SIG-M5 treated with dmso at 0.1 percent for 504 hours (cell line): ENCODE results near the gene TMUB1.

Experiments used
- DNase-seq: peaks from one replicate; lab custom pipeline; 2025; ENCODE audit not compliant: unreplicated experiment; lab: John Stamatoyannopoulos, UW

The TMUB1 gene

DNA sequence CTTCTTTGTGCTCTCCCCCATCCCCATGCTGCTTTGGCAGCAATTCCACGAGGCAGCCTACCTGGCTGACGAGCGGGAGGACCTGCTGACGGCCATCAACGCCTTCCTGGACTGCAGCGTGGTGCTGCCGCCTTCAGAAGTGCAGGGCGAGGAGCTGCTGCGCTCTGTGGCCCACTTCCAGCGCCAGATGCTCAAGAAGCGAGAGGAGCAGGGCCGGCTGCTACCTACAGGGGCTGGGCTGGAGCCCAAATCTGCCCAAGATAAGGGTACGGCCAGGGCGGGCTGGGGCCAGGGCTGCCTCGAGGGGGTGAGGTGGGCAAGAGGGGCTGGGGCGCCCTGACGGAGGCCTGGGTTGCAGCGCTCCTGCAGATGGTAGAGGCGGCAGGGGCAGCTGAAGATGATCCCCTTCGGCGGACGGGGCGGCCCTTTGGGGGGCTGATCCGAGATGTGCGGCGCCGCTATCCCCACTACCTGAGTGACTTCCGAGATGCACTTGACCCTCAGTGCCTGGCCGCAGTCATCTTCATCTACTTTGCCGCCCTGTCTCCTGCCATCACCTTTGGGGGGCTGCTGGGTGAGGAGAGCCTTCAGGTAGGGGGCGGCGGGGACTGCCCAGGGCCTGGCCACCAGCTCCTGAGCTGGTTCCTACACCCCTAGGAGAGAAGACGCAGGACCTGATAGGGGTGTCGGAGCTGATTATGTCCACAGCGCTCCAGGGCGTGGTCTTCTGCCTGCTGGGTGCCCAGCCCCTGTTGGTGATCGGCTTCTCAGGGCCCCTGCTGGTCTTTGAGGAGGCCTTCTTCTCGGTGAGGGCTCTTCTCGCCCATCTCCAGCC, 12.0 kb downstream of the TMUB1 start:
- DNase-seq, result no peak

DNA sequence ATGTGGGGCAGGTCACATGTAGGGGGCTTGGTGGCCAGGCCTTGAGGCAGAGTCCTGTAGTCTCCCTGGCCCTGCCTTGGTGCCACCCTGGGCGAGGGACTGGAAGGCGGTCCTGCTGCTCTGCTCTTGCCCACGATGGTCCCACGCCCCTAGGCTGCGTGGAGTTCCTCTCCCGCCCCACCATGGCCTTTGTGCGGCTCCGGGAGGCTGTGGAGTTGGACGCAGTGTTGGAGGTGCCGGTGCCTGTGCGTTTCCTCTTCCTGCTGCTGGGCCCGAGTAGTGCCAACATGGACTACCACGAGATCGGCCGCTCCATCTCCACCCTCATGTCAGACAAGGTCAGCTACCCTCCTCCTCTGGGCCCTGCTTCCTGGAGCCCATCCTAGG, 12.7 kb downstream of the TMUB1 start:
- no peak for DNase-seq

DNA sequence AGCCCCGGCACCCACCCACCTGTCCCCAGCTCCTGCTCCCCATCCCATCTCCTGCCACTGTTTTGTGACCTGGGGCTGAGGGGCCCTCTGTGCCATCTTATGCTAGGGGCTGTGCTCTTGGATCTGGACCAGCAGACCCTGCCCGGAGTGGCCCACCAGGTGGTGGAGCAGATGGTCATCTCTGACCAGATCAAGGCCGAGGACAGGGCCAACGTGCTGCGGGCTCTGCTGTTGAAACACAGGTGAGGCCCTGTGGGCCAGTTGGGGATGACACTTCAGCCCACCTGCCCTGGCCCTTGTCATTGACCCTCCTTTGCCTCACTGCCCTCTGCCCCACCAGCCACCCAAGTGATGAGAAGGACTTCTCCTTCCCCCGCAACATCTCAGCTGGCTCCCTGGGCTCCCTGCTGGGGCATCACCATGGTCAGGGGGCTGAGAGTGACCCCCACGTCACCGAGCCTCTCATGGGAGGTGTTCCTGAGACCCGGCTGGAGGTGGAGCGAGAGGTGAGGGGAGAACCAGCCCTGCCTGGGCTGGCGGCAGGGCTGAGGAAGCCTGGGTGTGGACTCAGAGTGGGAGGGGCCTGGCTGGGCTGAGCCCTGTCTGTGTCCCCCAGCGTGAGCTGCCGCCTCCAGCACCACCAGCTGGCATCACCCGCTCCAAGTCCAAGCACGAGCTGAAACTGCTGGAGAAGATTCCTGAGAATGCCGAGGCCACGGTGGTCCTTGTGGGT, 13.3 kb downstream of the TMUB1 start:
- DNase-seq, result no peak

GRCh38 chr7:151068069-151068773, 15.1 kb downstream of the TMUB1 start:
- no peak for DNase-seq

GRCh38 chr7:151066273-151066974, 16.9 kb downstream of the TMUB1 start:
- DNase-seq, result no peak

DNA sequence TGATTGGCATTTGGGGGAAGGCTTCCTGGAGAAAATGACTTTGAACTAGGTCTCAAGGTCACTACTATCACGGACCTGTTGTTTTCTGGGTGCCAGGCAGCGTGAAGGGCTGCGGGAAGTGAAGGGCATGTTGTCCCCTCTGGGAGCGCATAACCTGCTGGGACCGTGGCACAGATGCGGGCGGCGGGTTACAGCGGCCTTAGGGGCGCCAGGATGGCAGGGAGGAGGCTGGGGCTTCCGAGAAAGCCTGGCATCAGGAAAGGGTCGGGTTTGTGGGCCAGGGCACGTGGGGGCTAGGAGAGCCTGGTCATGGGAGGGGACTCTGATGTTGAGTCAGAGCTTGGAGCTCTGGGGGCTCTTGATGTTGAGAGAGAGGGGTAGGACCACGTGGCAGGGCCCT, 17.8 kb downstream of the TMUB1 start:
- no peak for DNase-seq

GRCh38 chr7:151064993-151065392, 18.3 kb downstream of the TMUB1 start:
- no peak for DNase-seq

GRCh38 chr7:151064454-151064853, 18.8 kb downstream of the TMUB1 start:
- DNase-seq, result no peak

DNA sequence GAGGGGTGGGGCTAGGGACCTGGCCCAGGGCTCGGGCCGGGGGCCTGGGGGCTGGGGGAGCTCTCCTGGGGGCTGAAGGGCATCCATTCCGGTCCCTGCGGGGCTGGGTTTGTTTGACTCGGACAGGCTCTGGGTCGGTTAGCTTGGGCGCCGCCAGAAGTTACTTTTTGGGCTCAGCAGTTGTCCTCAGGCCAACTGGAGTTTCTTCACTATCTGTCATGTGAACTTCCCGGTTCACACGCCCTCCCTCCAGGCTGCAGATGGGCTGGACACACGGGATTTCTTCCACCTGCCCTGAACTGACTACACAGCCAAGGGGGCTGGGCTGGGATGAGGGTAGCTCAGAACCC, 20.1 kb downstream of the TMUB1 start:
- no peak for DNase-seq

DNA sequence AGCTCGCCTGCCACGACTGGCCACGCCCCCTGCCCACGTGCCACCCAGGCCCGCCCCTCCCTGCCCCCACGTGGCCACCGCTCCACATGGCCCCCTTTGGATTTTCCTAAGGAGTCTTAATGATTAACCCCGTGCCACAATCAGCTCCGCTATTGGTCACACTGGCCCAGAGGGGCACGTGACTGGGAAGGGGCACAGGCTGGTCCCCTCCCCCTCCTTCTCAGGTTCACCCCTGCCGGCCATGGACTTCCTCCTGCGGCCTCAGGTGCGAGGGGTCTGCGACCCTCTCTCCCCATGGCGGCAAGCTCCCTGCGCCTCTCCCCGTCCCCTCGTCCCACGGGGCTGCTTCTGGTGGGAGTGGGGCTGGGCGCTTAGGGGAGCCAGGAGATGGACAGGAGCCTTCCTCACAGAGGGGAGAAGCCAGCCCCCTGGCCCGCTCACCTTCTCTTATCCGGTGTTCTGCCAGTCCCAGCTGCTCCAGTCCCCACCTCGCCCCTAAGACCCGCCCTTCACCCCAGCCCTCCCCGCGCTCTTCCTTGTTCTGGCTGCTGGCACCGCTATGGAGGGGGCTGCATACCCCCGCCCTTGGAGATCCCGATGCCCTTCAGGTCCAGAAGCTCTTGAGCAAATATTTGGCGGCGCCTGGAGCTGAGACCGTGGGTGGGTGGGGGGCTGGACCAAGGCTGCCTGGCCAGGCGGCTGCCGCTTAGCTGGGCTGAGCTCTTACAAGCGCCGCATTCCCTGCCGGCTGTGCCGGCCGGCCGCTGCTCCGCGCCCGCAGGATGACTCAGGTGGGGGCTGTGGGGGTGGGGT, 20.7 kb downstream of the TMUB1 start:
- no peak for DNase-seq

- DNase-seq, result no peak
Measured at GRCh38 chr7:151062111-151062398, 21.2 kb downstream of the TMUB1 start.

GRCh38 chr7:151061213-151062110, 21.8 kb downstream of the TMUB1 start:
- no peak for DNase-seq

- DNase-seq, result peak; percentile 21
Measured at GRCh38 chr7:151060416-151061212, 22.7 kb downstream of the TMUB1 start.

DNA sequence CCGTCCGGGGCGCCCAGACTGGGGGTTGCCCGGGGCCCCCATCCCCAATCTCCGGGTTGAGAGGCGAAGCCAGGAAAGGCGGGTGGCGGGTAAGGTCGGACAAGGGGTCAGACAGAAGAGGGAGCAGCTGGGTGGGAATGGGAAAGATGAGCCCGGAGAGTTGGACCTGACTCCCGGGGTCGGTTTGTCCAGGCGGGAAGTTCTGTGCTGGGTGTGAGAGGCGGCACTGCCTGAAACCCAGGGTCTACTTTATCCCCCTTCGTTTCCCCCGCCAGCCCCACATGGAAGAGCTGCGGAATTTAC, 23.2 kb downstream of the TMUB1 start:
- DNase-seq, result no peak

DNA sequence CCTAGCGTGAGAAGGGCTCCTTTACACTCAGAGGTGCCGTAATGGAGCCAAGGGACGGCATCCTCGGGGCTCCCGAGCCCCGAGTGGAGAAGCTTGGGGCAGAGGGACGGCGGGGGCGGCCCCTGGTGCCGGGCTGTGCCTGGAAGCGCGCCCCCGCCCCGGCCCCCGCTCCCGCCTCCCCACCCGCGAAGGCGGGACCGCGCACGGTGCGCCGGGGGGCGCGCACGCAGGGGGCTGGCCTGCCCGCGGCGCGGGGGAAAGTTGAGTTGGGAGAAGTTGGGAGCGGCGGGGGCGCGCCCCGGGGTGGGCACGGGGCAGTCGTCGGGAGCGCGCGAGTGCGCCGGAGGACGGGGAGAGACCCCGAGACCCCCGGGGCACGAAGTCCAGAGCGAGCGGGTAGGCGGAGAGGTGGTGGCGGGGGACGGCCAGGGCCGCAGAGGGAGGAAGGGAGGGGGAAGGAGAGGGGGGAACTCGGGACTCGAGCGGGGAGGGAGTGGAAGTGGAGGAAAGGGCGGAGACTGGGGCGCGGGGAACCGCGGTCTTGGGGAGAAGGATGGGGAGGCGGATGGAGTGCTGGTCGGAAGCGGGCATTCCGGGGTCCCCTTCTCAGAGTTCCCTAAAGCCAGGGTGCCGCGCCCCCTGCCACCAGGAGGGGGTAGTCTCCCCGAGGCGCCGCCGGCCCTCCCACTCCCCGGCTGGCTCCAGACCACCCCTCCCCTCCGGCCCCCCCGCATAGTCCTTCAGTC, 23.8 kb downstream of the TMUB1 start, which contains the start of gene SLC4A2:
Gene SLC4A2, plus strand, starts transcription at position 223 of the 746 bp plus-strand sequence. CDS start 2,399 bp downstream, outside the sequence.
- DNase-seq, result peak; percentile 62

GRCh38 chr7:151058781-151059366, 24.4 kb downstream of the TMUB1 start:
- DNase-seq, result peak; percentile 37

- peak; percentile 99 for DNase-seq
Measured at GRCh38 chr7:151057989-151058780, 25.1 kb downstream of the TMUB1 start.
